ENCODE data around the gene CD69.

Gene CD69

GRCh38 chr12:9760699-9761418 lies at the start of gene CD69:
Gene CD69 (minus strand): TSS chr12:9760901. CDS start chr12:9760820, 81 bp downstream.
- DNase-seq (ENCODE audit: low read depth), result peak; percentile 73

GRCh38 chr12:9809866-9810265 lies 49.2 kb upstream of the CD69 start:
- no peak for DNase-seq (ENCODE audit: low read depth)

GRCh38 chr12:9809338-9809737 lies 48.6 kb upstream of the CD69 start:
- no peak for DNase-seq (ENCODE audit: low read depth)

- no peak for DNase-seq (ENCODE audit: low read depth)
Measured at GRCh38 chr12:9808504-9808903, 47.8 kb upstream of the CD69 start.

- no peak for DNase-seq (ENCODE audit: low read depth)
Measured at GRCh38 chr12:9806714-9807113, 46.0 kb upstream of the CD69 start.

- no peak for DNase-seq (ENCODE audit: low read depth)
Measured at GRCh38 chr12:9805883-9806282, 45.2 kb upstream of the CD69 start.

- no peak for DNase-seq (ENCODE audit: low read depth)
Measured at GRCh38 chr12:9799961-9800360, 39.3 kb upstream of the CD69 start.

GRCh38 chr12:9797722-9798619 lies 37.3 kb upstream of the CD69 start:
- peak; percentile 40 for DNase-seq (ENCODE audit: low read depth)

GRCh38 chr12:9796971-9797370 lies 36.3 kb upstream of the CD69 start:
- no peak for DNase-seq (ENCODE audit: low read depth)

GRCh38 chr12:9796346-9796745 lies 35.6 kb upstream of the CD69 start:
- peak; percentile 14 for DNase-seq (ENCODE audit: low read depth)

- no peak for DNase-seq (ENCODE audit: low read depth)
Measured at GRCh38 chr12:9795945-9796344, 35.2 kb upstream of the CD69 start.

GRCh38 chr12:9794484-9795093 lies 33.9 kb upstream of the CD69 start:
- no peak for DNase-seq (ENCODE audit: low read depth)

GRCh38 chr12:9793779-9794395 lies 33.2 kb upstream of the CD69 start:
- no peak for DNase-seq (ENCODE audit: low read depth)

GRCh38 chr12:9792961-9793617 lies 32.4 kb upstream of the CD69 start:
- DNase-seq (ENCODE audit: low read depth), result no peak

GRCh38 chr12:9792185-9792900 lies 31.6 kb upstream of the CD69 start:
- no peak for DNase-seq (ENCODE audit: low read depth)

- no peak for DNase-seq (ENCODE audit: low read depth)
Measured at GRCh38 chr12:9786726-9787717, 26.3 kb upstream of the CD69 start.

GRCh38 chr12:9784816-9785215 lies 24.1 kb upstream of the CD69 start:
- DNase-seq (ENCODE audit: low read depth), result no peak

GRCh38 chr12:9784326-9784725 lies 23.6 kb upstream of the CD69 start:
- DNase-seq (ENCODE audit: low read depth), result no peak

GRCh38 chr12:9782547-9783382 lies 22.1 kb upstream of the CD69 start:
- no peak for DNase-seq (ENCODE audit: low read depth)
